Measurements from ENCODE around the gene COMT.

GRCh38 chr22:19975707-19976035 is 34.1 kb downstream of the COMT start:
- TF ChIP-seq CTCF (IDR thresholded peaks at IDR 0.05) = no peak
- no peak for TF ChIP-seq POLR2AphosphoS5 (IDR thresholded peaks at IDR 0.05)

Data from upper lobe of left lung (tissue), 4 donors.